GM12801 (cell line): ENCODE data around the gene RABGAP1.

Experiments used
- CTCF ChIP-seq: IDR thresholded peaks from one replicate; pipeline ENCODE4 v1.5.1; 2011; ENCODE audit warnings: control low read depth; ENCODE audit not compliant: insufficient read length; ENCODE audit errors: extremely low read depth

Gene RABGAP1

GRCh38 chr9:122949696-122950095, 8.9 kb downstream of the RABGAP1 start:
- TF ChIP-seq CTCF: no peak

GRCh38 chr9:122950263-122950662, 9.4 kb downstream of the RABGAP1 start:
- no peak for TF ChIP-seq CTCF

- no peak for TF ChIP-seq CTCF
Measured at GRCh38 chr9:122951056-122951455, 10.2 kb downstream of the RABGAP1 start.

- TF ChIP-seq CTCF: no peak
Measured at GRCh38 chr9:122954253-122954691, 13.5 kb downstream of the RABGAP1 start.

DNA sequence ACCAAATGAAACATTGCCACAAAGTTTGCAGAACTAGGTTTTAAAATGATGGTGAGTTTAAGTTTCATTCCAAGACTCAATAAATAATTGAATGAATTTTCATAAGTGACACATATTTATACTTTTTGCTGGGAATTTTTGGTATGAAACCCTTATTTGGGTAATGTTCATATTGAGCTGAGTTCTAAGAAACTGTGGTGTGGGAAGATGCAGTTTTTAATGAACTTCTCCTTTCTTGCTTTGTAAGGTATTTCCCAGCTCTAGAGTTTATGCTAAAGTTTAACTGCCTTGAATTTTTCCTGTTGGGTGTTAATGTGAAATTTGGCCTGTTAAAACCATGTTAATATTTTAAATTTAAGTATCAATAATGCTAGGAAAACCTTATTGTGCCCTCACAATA, 15.1 kb downstream of the RABGAP1 start:
- no peak for TF ChIP-seq CTCF

GRCh38 chr9:122961139-122961538, 20.3 kb downstream of the RABGAP1 start:
- TF ChIP-seq CTCF: no peak

GRCh38 chr9:122975196-122975595, 34.4 kb downstream of the RABGAP1 start:
- TF ChIP-seq CTCF: no peak

DNA sequence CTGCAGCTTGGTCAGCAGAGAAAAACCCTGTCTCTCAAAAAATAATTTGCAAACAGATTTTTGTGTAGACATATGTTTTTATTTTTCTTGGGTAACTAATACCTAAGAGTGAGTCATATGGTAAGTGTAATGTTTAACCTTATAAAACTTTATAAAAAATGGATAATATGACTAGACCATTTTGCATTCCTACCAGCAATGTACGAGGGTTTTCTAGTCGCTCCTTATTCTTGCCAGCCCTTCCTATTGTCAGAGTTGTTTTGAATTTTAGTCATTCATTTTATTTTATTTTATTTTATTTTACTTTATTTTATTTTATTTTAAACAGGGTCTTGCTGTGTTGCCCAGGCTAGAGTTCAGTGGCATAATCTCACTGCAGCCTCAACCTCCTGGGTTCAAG, 37.8 kb downstream of the RABGAP1 start:
- no peak for TF ChIP-seq CTCF
